ENCODE data around the gene PRKG1.

GRCh38 chr10:51077507-51077906 lies 3.2 kb downstream of the PRKG1 start:
- TF ChIP-seq CTCF (IDR thresholded peaks at IDR 0.05) = no peak
- TF ChIP-seq EZH2 (IDR thresholded peaks at IDR 0.05; ENCODE audit: borderline replicate concordance, insufficient read depth, low read depth, low read length, poor library complexity, severe bottlenecking) = no peak

Data from B cell (primary cell).